AML-193 (cell line): ENCODE results near the gene MAP2K2.
A peak's percentile ranks its signal among the peaks of the same experiment; 100 is the strongest.

ENCODE experiments used
- DNase-seq, 2 experiments: peaks; one replicate each; lab custom pipeline; 2025; lab: John Stamatoyannopoulos, UW

MAP2K2 gene

DNA sequence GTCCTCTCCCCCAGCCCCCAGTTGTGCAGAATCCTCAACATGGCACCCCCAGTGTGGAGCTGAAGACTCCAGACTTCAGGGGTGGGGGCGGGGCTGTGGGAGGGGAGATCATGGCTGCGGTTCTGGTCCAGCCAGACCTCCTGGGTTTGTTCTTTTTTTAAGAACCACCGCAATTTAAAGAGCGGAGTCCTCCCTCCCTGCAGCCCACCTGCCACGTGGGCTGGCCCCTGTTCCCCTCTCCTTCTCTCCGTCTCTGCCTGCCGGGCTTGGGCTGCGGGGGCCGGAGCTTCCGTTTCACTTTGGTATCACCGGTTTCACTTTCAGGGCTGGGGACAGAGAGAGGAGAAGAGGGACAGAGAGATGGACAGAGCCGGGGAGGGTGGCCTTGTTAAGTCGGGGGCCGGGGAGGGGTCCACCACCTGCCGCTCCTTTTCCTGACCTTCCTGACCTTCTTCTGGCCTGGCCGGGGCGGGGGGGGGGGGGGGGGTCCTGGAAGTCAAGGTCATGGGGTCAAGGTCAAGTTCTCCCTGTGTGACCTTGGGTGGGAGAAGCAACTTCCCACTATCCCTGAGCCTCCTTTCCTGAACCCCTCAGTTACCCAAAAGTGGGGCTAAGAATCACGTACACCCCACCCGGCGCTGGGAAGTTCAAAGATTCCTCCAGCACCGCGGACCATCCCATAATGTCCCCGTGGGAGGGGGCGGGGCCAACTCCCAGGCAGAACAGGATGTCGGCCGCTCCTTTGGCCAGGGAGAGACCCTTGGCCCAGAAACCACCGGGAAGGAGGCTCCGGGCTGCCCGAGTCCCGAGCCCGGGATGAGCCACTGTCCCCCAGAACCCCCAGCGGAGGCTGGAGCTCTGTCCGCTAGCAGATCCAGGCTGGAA lies 45.9 kb downstream of the MAP2K2 start:
- DNase-seq = peak in 1 of 2 experiments; percentile 19

DNA sequence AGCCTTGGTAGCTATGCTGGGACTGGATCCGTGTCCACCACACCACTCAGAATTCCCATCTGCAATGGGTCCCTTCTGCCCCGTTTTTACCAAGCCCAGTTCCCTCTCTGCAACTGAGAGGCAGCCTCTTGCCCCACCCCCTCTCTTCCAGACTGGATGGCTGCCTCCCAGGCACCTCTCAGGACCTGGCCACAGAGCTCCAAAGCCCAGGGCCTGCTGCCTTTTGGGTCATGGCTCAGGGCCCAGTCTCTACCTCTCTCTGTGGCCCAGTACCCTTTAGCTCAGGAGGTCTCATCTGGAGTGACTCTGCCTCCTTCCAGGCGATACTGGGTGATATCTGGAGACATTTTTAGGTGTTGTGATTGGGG lies 46.9 kb downstream of the MAP2K2 start:
- DNase-seq = no peak

DNA sequence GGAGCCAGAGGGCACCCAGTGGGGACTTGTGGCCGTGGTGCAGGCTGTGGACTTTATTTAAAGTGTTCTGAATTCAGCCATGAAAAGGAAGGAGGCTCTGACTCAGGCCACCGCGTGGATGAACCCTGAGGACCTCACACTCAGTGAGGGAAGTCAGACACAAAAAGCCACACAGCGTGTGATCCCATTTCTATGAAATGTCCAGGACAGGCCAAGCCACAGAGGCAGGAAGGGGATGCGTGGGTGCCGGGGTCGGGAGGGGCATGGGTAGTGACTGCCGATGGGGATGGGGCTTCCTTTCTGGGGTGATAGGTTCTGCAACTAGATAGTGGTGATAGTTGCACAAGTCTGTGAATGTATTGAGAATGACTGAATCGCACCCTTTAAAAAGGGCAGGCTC lies 48.5 kb downstream of the MAP2K2 start:
- peak; percentile 24 to 33 for DNase-seq

DNA sequence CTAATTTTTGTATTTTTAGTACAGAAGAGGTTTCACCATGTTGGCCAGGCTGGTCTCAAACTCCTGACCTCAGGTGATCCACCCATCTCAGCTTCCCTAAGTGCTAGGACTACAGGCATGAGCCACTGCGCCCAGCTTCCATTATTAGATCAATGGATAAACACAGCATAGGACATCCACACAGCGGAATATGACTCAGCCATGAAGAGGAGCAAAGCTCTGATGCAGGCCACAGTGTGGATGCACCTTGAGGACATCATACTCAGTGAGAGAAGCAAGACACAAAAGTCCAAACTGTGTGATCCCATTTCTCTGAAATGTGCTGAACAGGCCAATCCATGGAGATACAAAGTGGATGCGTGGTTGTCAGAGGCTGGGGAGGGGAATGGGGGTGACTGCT lies 52.3 kb downstream of the MAP2K2 start:
- DNase-seq = no peak

DNA sequence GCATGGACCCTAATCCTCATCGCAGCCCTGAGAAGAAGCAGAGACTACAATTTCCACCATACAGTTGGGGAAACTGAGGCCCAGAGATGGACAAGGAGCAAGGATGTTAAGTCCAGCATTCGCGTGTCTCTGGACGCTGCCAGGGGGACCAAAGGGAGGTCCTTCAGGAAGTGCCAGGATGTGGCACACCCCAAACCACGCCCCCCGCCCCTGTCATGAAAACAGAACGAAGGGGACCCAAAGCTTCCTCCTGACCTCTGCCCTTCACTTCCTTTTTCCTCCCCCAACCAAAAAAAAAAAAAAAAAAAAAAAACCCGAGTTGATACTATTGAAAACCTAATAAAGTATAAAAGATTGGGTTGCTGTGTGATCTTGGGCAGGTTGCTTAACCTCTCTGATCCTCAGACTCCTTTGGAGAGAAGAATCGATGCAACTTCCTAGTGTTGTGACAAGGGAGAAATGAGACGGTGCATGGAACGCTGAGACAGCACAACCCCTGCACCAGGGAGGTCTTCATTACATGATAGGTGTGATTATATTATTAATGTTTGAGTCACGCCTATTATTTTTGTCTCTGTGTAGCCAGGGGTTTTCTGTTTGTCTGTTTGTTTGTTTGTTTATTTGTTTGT lies 54.5 kb downstream of the MAP2K2 start:
- DNase-seq = peak; percentile 20 to 32

DNA sequence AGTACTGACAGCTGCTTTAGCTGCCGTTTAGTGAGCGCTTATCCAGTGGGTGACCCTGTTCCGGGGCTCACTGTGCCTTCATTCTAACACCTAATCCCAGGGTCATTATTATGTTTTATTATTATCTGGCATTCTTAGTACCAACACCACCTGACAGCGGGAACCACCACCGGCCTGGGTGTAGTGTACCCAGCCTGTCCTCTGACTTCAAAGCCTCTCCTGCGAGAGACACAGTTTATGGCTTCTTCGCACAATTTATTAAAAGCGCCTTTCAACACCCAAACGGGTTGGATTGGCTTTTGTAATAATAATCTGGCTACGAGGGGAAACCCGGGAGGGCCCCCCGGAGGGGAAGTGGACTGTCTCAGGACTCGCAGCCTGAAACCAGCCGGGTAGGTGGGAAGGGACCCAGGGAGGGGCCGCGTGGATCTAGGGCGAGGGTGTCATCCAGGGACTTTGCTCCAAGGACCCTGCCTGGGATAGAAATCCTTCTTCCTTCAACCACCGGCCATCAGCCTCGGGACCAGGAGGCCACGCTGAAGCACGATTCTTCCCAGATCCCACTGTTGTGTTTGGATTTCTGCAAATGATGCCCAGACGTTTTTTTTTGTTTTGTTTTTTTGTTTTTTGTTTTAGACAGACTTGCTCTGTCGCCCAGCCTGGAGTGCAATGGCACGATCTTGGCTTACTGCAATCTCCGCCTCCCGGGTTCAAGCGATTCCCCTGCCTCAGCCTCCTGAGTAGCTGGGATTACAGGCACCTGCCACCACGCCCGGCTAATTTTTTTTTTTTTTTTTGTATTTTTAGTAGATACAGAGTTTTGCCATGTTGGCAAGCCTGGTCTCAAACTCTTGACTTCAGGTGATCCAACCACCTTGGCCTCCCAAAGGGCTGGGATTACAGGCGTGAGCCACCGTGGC lies 55.6 kb downstream of the MAP2K2 start:
- no peak for DNase-seq

DNA sequence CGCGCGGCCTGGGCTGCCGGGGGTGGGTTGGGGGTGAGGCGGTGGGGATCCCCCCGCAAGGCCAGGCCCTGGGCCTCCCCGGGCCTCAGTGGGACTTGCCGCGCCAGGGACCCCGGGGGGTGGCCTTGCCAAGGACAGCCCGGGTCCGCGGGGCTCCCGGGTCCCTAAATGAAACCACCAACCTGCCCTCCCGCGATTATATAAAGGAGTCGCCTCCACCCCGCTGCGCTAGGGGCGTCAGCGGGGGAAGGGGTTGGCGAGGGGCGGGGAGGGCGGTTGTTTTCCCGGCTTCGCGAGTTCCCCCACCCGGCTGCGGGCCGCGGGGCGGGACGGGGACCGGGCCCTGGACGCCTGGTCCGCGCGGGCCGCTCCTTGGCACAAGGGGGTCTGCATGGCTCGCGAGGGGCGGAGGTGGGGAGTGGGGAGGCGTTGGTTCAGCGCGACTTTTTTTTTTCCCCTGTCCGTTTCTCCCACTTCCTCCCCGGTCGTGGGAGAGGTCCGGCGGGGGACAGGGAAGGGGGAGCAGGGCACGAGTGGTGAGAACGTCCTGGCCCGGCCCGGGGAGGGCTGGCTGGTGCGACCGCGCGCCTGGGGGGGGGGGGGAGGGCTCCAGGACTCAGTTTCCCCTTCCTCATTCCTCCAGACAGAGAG lies 56.4 kb downstream of the MAP2K2 start:
- DNase-seq = peak in 1 of 2 experiments; percentile 30

DNA sequence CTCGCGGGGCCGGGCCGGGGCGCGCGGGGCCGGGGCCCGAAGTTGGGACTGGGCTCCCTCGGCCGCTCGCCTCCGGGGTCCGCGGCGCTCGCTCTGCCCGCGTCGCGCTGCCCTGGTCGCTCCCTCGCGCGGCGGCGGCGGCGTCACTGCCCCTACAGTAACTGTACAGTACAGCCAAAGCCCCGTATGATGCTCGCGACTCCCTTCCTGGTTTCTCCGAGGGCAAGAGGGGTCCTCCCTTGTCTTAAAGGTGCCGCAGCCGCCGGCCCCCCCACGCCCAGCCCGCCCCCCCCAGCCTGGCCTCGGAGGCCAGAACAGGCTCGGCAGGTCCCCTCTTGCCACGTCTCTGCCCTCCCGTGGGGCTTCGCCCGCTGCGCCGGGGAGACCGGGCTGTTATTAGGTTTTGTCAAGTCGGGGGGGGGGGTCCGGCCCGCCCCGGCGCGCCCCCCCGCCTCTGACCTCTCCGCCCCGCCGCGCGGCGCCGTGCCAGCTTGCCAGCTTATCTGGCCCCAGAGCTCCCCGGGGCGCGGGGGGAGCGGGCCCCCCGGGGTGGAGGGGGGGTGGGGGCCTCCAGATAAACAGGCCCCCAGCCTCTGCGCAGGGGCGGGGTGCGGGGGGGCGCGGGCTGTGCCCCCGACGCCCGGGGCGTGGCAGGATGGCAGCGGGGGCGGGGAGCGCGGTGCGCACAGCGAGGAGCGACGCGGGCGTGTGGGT lies 57.1 kb downstream of the MAP2K2 start, which contains the start of gene ZBTB7A:
ZBTB7A (minus strand) TSS at position 218 of the 714 bp plus-strand sequence. CDS start 11,667 bp downstream, outside the sequence.
- DNase-seq = peak; percentile 63 to 69

DNA sequence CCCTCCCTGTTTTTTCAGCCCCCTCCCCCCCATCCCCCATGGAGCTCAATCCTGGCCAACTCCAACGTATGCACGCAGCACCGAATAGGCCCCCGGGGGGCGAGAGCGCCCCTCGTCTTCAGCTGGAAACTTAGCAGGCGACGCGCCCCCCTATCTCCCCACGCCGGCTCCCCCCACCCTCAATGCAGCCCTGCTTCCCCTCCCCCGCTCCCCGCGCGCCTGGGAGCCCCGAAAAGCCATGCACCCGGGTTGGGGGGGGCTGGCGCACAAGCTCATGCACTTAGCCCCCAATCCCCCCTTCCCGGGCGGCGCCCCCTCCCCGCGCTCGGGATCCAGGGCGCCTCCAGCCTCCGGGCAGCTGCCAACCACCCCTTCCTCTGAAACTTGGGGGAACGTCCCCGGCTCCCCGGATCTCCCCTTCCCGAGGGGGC lies 57.7 kb downstream of the MAP2K2 start:
- no peak for DNase-seq

DNA sequence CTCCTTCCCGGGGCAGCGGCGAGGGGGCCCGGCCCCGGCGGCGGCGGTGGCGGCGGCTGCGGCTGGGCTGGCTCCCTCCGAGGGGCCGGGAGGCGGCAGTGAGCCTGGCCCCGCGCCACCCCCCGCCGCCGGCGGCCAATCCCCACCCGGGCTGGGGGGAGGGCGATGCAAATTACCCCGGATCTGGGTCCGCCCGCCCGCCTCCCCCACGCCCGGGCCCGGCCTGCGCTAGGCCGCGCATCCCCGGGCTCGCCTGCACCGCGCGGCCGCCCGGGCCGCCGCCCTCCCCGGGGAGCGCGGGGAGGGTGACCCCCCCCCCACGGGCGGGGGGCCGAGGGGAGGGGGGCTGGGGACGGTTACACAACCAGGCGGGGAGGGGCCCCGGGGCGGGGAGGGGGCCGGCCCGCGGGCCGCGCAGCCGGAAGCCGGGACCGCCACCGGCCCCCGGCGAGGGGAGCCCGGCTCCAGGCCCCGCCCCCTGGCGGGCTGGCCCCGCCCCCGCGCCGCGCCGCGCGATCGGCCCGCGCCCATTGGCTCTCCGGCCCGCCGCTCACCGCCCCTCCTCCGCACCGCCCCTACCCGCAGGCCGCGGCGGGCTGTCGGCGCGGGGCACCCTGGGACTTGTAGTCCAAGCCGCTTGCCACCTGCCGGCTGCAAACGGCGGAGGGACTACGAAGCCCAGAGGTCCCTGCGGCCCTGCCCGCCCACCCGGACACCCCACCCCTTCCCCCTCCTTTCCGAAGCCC lies 58.3 kb downstream of the MAP2K2 start:
- peak; percentile 87 to 89 for DNase-seq

DNA sequence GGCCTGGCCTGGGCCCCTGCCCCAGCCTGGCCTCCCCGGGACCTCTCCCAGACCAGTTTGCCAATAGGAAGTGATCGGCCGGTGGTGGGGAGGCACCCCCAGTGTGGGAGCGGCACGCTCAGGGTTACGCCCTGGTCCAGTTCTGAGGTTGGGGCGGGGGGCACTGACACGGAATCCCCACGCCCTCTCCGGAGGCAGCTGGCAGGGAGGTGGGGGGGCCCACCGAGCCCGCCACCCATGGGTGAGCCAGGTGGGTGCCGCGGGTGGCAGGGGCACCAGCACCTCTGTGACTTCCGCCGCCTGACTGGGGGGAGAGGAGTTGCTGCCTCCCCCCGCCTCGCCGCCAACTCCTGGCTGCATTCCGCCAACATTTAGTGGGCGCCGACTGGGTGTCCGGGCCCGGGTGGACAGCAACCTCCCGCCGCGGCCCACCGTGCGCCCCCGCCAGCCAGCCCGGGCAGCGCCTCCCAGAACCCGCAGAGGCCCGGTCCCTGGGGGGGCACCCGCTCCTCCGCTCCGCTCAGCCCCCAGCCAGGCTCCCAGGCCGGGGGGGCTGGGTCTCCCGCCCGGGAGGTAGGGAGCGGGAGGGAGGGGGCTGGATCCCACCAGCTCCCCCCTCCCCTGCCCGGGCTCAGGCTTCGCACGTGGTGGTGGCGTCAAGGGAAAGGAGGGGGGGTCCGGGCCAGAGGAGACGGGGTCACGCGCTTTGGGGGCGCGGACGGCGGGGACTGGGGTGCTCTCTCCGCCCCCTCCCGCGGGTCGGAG lies 59.2 kb downstream of the MAP2K2 start:
- DNase-seq = no peak

DNA sequence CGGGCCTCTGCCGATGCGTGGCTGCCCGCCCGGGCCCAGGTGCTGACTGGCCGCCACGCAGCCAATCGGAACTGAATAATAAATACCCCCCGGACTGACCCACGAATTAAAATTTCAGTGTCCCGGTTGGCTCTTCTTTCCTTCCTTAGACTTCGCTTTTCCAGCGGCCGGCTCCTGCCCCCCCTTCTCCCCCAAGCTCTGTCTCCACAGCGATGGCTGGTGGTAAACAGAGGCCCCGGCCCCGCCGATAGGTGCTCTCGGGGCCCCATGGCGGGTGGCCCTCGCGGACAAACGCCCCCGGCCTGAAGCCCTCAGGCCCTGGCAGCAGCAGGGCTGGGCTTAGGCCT lies 59.8 kb downstream of the MAP2K2 start:
- DNase-seq = no peak

DNA sequence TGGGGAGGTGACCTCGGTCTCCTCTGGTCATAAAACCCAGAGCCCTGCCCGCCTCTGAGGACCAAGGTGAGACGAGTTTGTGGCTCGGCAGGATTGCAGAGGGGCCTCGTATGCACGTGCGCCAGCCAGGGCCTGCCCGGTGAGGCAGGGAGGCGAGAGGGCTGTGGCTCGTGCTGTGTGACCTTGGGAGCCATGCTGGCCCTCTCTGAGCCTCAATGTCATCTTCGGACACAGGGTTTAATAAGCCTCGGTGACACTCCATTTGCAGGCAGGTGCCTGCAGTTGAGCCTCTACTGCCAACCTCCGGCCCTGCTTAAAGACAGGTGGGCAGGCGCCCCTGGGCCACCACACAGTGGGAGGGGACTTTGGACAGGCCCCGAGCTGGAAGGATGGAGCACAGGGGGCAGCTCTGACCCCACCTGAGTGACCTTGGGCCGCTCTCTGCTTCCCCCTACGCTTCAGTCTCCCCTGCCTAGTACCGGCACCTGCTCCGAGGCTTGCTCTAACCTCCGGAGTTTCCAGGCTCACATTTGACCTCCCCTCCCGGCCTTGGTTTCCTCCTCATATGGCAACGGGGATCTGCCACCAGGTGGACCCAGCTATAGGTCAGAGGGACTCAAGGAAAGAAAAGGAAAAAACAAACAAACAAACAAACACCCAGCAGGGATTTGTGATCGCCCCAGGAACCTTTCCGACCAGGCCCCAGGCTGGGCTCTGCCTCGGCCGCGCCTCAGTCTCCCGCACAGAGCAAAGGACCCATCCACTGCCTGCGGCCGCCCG lies 60.4 kb downstream of the MAP2K2 start:
- DNase-seq = no peak

DNA sequence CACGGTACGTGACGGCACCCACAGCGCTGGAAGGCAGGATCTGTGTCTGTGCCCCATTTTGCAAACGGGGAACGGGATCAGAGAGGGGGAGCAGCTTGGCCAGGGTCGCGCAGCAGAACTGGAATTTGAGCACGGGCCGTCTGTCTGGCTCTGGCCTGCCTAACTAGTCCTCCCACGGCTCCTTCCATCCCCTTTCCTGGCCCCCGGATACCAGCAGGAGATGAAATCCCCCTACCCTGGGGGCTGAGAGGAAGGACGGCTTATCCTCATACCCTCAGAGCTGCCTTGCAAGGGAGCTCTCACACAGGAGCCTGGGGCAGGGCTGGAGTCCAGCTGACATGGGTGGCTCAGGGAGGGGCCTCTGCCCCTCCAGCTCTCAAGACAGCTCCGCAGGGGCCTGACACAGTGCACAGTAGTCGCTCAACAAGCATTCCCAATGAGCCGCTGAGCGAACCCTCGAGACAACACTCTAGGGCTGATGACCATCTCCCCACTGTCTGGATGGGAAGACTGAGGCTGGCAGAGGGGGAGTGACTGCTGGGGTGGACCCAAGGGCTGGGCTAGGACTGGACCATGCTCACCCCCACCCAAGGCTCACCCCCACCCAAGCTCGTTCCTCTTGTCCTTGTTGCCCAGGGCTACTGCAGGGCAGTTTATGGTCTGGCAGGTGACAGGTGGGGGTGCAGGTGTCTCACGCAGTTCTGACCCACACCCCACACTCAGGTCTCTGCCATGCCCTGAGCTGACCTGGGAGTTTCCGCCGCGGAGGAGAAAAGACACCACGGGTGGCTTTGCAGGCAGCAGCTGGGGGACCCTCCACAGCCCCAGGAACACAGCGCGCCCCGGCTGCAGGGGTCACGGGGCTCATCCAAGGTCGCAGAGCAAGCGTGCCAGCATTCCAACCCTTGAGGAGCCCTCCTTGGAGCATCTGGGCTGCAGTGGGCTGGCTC lies 61.2 kb downstream of the MAP2K2 start:
- no peak for DNase-seq

DNA sequence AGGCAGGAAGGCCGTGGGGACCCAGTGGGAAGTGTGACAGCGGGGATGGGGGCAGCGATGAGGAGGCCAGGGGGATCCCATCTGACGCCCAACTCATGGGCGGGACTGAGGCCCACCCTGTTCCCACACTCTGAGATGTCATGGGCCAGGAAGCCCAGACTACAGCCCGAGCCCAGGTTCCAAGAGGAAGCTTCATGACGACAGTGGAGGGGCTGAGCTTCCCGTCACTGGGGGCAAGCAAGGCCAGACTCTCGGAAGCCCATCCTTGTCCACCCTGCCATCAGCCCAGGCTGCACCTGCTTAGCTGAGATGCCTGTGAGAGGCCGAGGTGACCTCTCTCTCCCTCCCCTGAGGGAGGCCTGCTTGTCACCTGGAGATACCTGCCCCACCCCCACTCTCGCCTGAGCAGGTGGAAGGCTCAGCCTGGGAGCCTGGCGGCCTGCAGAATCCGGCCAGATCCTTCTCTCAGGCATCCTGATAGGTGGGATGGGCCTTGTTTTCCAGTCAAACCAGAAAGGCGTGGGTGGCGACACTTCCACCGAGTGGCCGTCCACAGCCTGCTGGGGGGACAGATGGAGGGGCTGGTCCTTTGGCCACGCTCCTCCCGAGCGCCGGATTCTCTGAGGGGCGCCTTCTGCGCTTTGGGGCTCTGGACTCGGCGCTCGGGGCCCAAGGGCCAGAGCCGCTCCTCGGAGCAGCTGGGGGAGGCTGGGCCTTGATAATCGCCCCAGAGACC lies 62.1 kb downstream of the MAP2K2 start:
- no peak for DNase-seq

DNA sequence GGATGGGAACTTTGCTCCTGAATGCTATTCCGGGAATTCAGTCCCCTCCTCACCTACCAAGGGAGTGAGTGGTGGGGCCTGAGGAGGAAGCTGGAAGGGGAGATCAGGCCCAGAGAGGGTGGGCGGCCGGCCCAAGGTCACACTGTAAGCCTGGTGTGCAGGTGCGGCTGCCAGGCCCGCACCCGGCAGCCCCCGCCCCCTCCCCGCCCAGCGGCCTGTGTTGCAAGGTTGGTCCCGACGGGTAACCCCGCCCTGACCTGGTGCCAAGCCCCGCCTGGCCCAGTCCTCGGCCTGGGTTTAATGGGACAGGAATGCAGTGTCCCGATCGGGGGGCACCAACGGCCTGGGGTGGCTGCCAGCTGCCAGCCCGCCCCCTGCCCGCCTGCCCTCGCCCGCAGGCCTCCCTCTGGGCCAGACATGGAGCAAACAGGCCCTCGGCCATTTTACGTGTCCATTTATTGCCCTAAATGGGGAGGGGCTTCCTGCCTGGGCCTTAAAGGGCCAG lies 62.7 kb downstream of the MAP2K2 start:
- DNase-seq = no peak
